Trophoblast cell (in vitro differentiated cells and primary cell): ENCODE results near the gene IRAK1.
A peak's percentile ranks its signal among the peaks of the same experiment; 100 is the strongest.

ENCODE experiments used
- DNase-seq, 2 donors: peaks; one replicate each; pipeline ENCODE4 v3.0.0-alpha.2; 2016
- H2AFZ ChIP-seq: 2 replicates; pipeline ENCODE4 v1.6.1; 2013; ENCODE audit warnings: low read length, moderate library complexity, mild to moderate bottlenecking; ENCODE audit not compliant: insufficient read depth, poor library complexity
- H2AK5ac ChIP-seq: 2 replicates; pipeline ENCODE4 v1.6.1; 2013; ENCODE audit warnings: mild to moderate bottlenecking, low read length
- H2BK120ac ChIP-seq: 2 replicates; pipeline ENCODE4 v1.6.1; 2013; ENCODE audit warnings: low read length, mild to moderate bottlenecking, moderate library complexity; ENCODE audit not compliant: insufficient read depth, poor library complexity
- H2BK12ac ChIP-seq: 2 replicates; pipeline ENCODE4 v1.6.1; 2013; ENCODE audit warnings: mild to moderate bottlenecking, low read length, moderate library complexity
- H2BK5ac ChIP-seq: 2 replicates; pipeline ENCODE4 v1.6.1; 2013; ENCODE audit warnings: low read length, low read depth, moderate library complexity, mild to moderate bottlenecking; ENCODE audit not compliant: poor library complexity
- H3K14ac ChIP-seq: 2 replicates; pipeline ENCODE4 v1.6.1; 2013; ENCODE audit warnings: mild to moderate bottlenecking, low read length
- H3K18ac ChIP-seq: 2 replicates; pipeline ENCODE4 v1.6.1; 2013; ENCODE audit warnings: mild to moderate bottlenecking, low read length
- H3K23ac ChIP-seq: 2 replicates; pipeline ENCODE4 v1.6.1; 2013; ENCODE audit warnings: low read length
- H3K27ac ChIP-seq: 2 replicates; pipeline ENCODE4 v1.5.1; 2013; ENCODE audit warnings: low read depth, mild to moderate bottlenecking, inconsistent platforms, low read length, moderate library complexity
- H3K27me3 ChIP-seq: 2 replicates; pipeline ENCODE4 v1.6.1; 2013; ENCODE audit warnings: inconsistent platforms, mild to moderate bottlenecking, low read length, moderate library complexity; ENCODE audit not compliant: insufficient read depth
- H3K36me3 ChIP-seq, 2 experiments: 1 replicate in 1 of 2; 2 replicates in 1 of 2; pipeline ENCODE4 v1.6.1; 2013; ENCODE audit warnings: low read length in 2 of 2, mild to moderate bottlenecking in 2 of 2, moderate library complexity in 1 of 2; ENCODE audit not compliant: insufficient read depth in 2 of 2, control insufficient read depth in 1 of 2
- H3K4ac ChIP-seq: 2 replicates; pipeline ENCODE4 v1.6.1; 2013; ENCODE audit warnings: low read depth, mild to moderate bottlenecking, low read length, moderate library complexity
- H3K4me1 ChIP-seq, 2 experiments: 1 replicate in 1 of 2; 2 replicates in 1 of 2; pipeline ENCODE4 v1.6.1; 2013; ENCODE audit warnings: low read length in 2 of 2, mild to moderate bottlenecking in 2 of 2, moderate library complexity in 1 of 2; ENCODE audit not compliant: insufficient read depth in 2 of 2, control insufficient read depth in 1 of 2
- H3K4me2 ChIP-seq: 2 replicates; pipeline ENCODE4 v1.6.1; 2013; ENCODE audit warnings: inconsistent platforms, mild to moderate bottlenecking, low read length, moderate library complexity
- H3K4me3 ChIP-seq: 2 replicates; pipeline ENCODE4 v1.5.1; 2013; ENCODE audit warnings: mild to moderate bottlenecking, low read depth, low read length, inconsistent platforms
- H3K79me1 ChIP-seq: one replicate; pipeline ENCODE4 v1.6.1; 2013; ENCODE audit warnings: low read length
- H3K79me2 ChIP-seq: 2 replicates; pipeline ENCODE4 v1.6.1; 2013; ENCODE audit warnings: low read length, mild to moderate bottlenecking; ENCODE audit not compliant: control insufficient read depth, insufficient read depth, poor library complexity
- H3K9ac ChIP-seq: 2 replicates; pipeline ENCODE4 v1.6.1; 2013; ENCODE audit warnings: mild to moderate bottlenecking, low read length
- H3K9me3 ChIP-seq: 2 replicates; pipeline ENCODE4 v1.6.1; 2013; ENCODE audit warnings: low read depth, mild to moderate bottlenecking, control low read depth, inconsistent platforms, low read length; ENCODE audit not compliant: insufficient read depth
- H4K12ac ChIP-seq: 2 replicates; pipeline ENCODE4 v1.6.1; 2013; ENCODE audit warnings: low read depth, mild to moderate bottlenecking, low read length, moderate library complexity
- H4K8ac ChIP-seq: 2 replicates; pipeline ENCODE4 v1.6.1; 2013; ENCODE audit warnings: low read depth, mild to moderate bottlenecking, low read length, moderate library complexity
- H4K91ac ChIP-seq: one replicate; pipeline ENCODE4 v1.6.1; 2013; ENCODE audit warnings: low read depth, mild to moderate bottlenecking, low read length, moderate library complexity
- WGBS: extraction: QIAGEN DNeasy Blood & Tissue Kit; methylation state at CpG from one replicate; pipeline ENCODE4 v1.1.7; 2013; ENCODE audit warnings: missing lambda C conversion rate; ENCODE audit not compliant: insufficient read length, insufficient coverage; ENCODE audit errors: extremely low coverage; 5-methylcytosine and 5-hydroxymethylcytosine counted together

The IRAK1 gene

GRCh38 chrX:154023276-154024000, 3.7 kb upstream of the IRAK1 start:
- Histone ChIP-seq H3K4me3 (no peak overlapping the region), H3K79me1 (peaks cover 8% of the 10 kb centered on the region)
- WGBS: no CpG with 5 or more reads among the region's 27 CpGs

DNA sequence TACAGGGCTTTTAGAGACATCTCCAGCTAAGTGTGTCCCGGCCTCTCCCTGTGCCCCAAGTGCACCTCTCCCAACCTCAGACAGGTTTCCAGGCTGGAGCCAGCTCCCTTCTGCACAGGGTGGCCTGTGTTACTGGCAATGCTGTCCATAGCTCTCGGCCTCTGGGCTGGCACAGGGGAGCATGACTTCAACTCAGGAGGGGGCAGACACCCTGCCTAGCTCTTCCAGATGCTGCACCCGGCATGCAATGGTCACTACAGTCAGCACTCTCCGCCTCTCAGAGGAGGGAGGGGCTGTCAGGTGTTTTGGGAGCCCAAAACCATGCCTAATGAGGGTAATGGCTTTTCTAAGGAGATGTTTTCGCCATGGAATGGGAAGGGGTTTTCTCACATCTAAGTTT, 2.4 kb upstream of the IRAK1 start:
- peaks cover 8% of the 10 kb centered on the region for H3K79me1 ChIP-seq
- WGBS: no CpG with 5 or more reads among the region's 5 CpGs

More at GRCh38 chrX:154023276-154024000, 3.7 kb upstream of the IRAK1 start:
- Histone ChIP-seq H3K9ac (no peak overlapping the region), H2BK12ac (no peak overlapping the region), H3K27ac (no peak overlapping the region), H3K4me1 (peaks cover 11 to 23% of the 10 kb centered on the region in 2 experiments), H3K18ac (no peak overlapping the region), H3K79me2 (peaks cover 6% of the 10 kb centered on the region), H3K23ac (no peak overlapping the region), H3K36me3 (peaks cover 7 to 9% of the 10 kb centered on the region in 2 experiments), H3K4me2 (no peak overlapping the region), H4K91ac (no peak overlapping the region), H3K4ac (no peak overlapping the region), H3K27me3 (no peaks in the 10 kb centered on the region), H4K8ac (no peak overlapping the region), H3K14ac (no peak overlapping the region), H2BK120ac (no peak overlapping the region), H2AFZ (no peak overlapping the region), H2BK5ac (no peak overlapping the region), H4K12ac (no peak overlapping the region), H2AK5ac (no peak overlapping the region), H3K9me3 (no peaks in the 10 kb centered on the region)
- no peak for DNase-seq

DNA sequence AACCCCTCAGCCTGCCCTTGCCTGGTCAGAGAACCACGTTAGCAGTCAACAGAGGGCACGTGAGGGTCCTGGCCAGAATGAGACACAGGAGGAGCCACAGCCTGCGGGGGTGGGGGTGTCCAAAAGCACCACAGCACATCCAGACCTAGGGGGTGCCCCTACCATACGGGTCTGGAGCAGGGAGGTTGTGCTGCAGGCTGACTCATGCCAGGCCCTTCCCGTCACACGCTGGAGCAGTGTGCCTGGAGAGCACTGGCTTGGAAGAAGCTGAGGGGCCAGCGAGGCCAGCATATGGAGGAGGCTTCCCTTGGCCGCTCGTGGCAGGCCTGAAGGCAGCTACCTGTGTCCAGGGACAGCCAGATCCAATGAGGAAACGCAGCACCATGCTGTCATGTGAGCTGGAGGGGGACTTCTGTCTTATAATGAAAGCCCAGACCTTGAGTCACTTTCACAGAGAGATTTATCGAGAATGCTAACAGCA, 1.5 kb upstream of the IRAK1 start:
- Histone ChIP-seq H3K9ac (no peak overlapping the region), H4K91ac (no peak overlapping the region), H3K36me3 (peaks cover 17 to 19% of the 10 kb centered on the region in 2 experiments), H2AK5ac (peak overlapping the region; percentile 39), H2AFZ (no peak overlapping the region), H2BK120ac (no peak overlapping the region), H3K4me2 (no peak overlapping the region), H4K8ac (no peak overlapping the region), H3K18ac (no peak overlapping the region), H3K79me1 (peaks cover 8% of the 10 kb centered on the region), H3K9me3 (no peaks in the 10 kb centered on the region), H3K4ac (no peak overlapping the region), H3K4me1 (peaks cover 11 to 23% of the 10 kb centered on the region in 2 experiments), H3K79me2 (peaks cover 6% of the 10 kb centered on the region), H4K12ac (no peak overlapping the region), H3K23ac (no peak overlapping the region), H3K14ac (no peak overlapping the region), H3K4me3 (no peak overlapping the region), H2BK5ac (no peak overlapping the region), H3K27me3 (no peaks in the 10 kb centered on the region), H3K27ac (peak overlapping the region; percentile 42), H2BK12ac (no peak overlapping the region)
- peak; percentile 44 to 51 for DNase-seq
- WGBS: no CpG with 5 or more reads among the region's 11 CpGs

More for the DNA sequence above, 2.4 kb upstream of the IRAK1 start:
- no peak overlapping the region for H4K12ac ChIP-seq
- H2BK5ac ChIP-seq: no peak overlapping the region
- peaks cover 6% of the 10 kb centered on the region for H3K79me2 ChIP-seq
- no peak overlapping the region for H3K9ac ChIP-seq
- H3K36me3 ChIP-seq: peaks cover 10 to 11% of the 10 kb centered on the region in 2 experiments
- H3K9me3 ChIP-seq: no peaks in the 10 kb centered on the region
- no peak overlapping the region for H2AK5ac ChIP-seq
- no peak overlapping the region for H3K4me3 ChIP-seq
- no peaks in the 10 kb centered on the region for H3K27me3 ChIP-seq
- H3K14ac ChIP-seq: no peak overlapping the region
- H3K23ac ChIP-seq: no peak overlapping the region
- no peak overlapping the region for H4K8ac ChIP-seq
- no peak overlapping the region for H3K4ac ChIP-seq
- H3K4me1 ChIP-seq: peaks cover 11 to 23% of the 10 kb centered on the region in 2 experiments
- H3K27ac ChIP-seq: no peak overlapping the region
- no peak overlapping the region for H3K4me2 ChIP-seq
- no peak overlapping the region for H2BK120ac ChIP-seq
- H2BK12ac ChIP-seq: no peak overlapping the region
- H2AFZ ChIP-seq: no peak overlapping the region
- no peak for DNase-seq
- H4K91ac ChIP-seq: no peak overlapping the region
- H3K18ac ChIP-seq: no peak overlapping the region

- H3K27me3 ChIP-seq: no peaks in the 10 kb centered on the region
Observed at GRCh38 chrX:154020536-154021115, 924 bp upstream of the IRAK1 start.

More at GRCh38 chrX:154020536-154021115, 924 bp upstream of the IRAK1 start:
- Histone ChIP-seq H2AFZ (no peak overlapping the region), H3K79me1 (peaks cover 8% of the 10 kb centered on the region), H2BK120ac (no peak overlapping the region), H3K18ac (no peak overlapping the region), H3K27ac (peak overlapping the region; percentile 73), H2BK5ac (no peak overlapping the region), H4K91ac (peak overlapping the region; percentile 82), H2AK5ac (no peak overlapping the region), H3K79me2 (peaks cover 6% of the 10 kb centered on the region), H4K12ac (peak overlapping the region; percentile 83), H3K4ac (peak overlapping the region; percentile 49), H3K4me1 (peaks cover 11 to 23% of the 10 kb centered on the region in 2 experiments), H2BK12ac (no peak overlapping the region), H3K9ac (no peak overlapping the region), H3K23ac (no peak overlapping the region), H4K8ac (peak overlapping the region; percentile 86), H3K14ac (no peak overlapping the region), H3K4me2 (peak overlapping the region; percentile 48), H3K9me3 (no peaks in the 10 kb centered on the region), H3K4me3 (peak overlapping the region; percentile 74), H3K36me3 (peaks cover 22 to 24% of the 10 kb centered on the region in 2 experiments)
- DNase-seq: peak in 1 of 2 donors; percentile 41
- WGBS: no CpG with 5 or more reads among the region's 9 CpGs
